Measurements from ENCODE around the gene TYMS.

Gene TYMS

DNA sequence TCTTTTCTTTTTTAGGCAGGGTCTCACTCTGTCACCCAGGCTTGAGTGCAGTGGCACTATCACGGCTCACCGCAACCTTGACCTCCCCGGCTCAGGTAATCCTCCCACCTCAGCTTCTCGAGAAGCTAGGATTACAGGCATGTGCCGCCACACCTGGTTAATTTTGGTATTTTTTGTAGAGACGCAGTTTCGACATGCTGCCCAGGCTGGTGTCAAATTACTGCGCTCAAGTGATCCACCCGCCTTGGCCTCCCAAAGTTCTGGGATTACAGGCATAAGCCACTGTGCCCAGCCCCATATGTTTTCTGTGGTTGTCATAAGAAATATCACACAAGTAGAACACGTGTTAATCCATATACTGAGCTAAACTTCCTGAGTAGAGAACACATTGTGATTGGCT is 40.3 kb downstream of the TYMS start:
- TF ChIP-seq POLR2AphosphoS5 (IDR thresholded peaks at IDR 0.05; ENCODE audit: low read depth) (no peak), SPI1 (IDR thresholded peaks at IDR 0.05; ENCODE audit: borderline replicate concordance, low read depth) (no peak), GABPA (IDR thresholded peaks at IDR 0.05; ENCODE audit: low read depth) (no peak)
- TF ChIP-seq, protein P1, sequence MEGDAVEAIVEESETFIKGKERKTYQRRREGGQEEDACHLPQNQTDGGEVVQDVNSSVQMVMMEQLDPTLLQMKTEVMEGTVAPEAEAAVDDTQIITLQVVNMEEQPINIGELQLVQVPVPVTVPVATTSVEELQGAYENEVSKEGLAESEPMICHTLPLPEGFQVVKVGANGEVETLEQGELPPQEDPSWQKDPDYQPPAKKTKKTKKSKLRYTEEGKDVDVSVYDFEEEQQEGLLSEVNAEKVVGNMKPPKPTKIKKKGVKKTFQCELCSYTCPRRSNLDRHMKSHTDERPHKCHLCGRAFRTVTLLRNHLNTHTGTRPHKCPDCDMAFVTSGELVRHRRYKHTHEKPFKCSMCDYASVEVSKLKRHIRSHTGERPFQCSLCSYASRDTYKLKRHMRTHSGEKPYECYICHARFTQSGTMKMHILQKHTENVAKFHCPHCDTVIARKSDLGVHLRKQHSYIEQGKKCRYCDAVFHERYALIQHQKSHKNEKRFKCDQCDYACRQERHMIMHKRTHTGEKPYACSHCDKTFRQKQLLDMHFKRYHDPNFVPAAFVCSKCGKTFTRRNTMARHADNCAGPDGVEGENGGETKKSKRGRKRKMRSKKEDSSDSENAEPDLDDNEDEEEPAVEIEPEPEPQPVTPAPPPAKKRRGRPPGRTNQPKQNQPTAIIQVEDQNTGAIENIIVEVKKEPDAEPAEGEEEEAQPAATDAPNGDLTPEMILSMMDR (IDR thresholded peaks at IDR 0.05; ENCODE audit: insufficient read depth, low read length) = no peak
- TF ChIP-seq, protein P2, sequence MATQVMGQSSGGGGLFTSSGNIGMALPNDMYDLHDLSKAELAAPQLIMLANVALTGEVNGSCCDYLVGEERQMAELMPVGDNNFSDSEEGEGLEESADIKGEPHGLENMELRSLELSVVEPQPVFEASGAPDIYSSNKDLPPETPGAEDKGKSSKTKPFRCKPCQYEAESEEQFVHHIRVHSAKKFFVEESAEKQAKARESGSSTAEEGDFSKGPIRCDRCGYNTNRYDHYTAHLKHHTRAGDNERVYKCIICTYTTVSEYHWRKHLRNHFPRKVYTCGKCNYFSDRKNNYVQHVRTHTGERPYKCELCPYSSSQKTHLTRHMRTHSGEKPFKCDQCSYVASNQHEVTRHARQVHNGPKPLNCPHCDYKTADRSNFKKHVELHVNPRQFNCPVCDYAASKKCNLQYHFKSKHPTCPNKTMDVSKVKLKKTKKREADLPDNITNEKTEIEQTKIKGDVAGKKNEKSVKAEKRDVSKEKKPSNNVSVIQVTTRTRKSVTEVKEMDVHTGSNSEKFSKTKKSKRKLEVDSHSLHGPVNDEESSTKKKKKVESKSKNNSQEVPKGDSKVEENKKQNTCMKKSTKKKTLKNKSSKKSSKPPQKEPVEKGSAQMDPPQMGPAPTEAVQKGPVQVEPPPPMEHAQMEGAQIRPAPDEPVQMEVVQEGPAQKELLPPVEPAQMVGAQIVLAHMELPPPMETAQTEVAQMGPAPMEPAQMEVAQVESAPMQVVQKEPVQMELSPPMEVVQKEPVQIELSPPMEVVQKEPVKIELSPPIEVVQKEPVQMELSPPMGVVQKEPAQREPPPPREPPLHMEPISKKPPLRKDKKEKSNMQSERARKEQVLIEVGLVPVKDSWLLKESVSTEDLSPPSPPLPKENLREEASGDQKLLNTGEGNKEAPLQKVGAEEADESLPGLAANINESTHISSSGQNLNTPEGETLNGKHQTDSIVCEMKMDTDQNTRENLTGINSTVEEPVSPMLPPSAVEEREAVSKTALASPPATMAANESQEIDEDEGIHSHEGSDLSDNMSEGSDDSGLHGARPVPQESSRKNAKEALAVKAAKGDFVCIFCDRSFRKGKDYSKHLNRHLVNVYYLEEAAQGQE (IDR thresholded peaks at IDR 0.05; ENCODE audit: insufficient replicate concordance, low read depth) = no peak
- no peak overlapping the region for H3K27ac ChIP-seq (replicated peaks)
- H3K4me3 ChIP-seq (replicated peaks; ENCODE audit: insufficient read depth, low read length) = no peak overlapping the region
- no peaks in the 10 kb centered on the region for H3K27me3 ChIP-seq (ENCODE audit: insufficient read depth, poor library complexity, severe bottlenecking)
- no peak for DNase-seq (ENCODE audit: low read depth in 1 of 2, low spot score in 1 of 2)

DNA sequence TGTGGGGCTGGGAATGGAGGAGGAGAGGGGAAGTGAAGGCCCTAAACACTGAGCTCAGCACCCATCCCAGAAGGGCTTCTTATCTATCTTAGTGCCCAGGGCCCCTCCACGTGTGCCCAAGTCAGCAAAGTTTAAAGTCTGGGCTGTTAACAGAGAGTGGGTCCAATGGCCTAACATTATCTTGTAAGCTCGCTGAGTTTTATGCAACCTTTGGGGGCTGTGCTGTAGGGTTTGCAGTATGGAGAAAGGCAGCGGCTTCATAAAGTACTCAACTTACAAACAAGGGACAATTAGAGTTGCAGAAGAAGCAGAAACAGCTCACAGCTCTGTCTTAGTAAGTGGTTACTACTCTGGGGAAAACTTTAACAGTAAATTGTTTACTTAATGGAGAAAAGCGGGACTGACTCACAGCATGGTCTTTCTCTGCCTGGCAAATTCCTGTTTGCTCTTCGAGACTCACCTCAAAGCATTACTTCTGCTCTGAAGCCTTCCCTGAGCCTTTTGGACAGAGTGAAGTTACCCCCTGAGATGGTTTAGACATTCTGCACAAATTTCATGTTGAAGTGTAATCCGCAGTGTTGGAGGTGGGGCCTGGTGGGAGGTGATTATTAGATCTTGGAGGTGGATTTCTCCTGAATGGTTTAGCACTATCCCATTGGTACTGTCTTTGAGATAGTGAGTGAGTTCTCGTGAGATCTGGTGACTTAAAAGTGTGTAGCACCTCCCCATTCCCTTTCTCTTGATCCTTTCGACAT is 45.9 kb downstream of the TYMS start:
- DNase-seq (ENCODE audit: low read depth in 1 of 2, low spot score in 1 of 2) = no peak
- H3K27ac ChIP-seq (replicated peaks) = peak overlapping the region; percentile 18

DNA sequence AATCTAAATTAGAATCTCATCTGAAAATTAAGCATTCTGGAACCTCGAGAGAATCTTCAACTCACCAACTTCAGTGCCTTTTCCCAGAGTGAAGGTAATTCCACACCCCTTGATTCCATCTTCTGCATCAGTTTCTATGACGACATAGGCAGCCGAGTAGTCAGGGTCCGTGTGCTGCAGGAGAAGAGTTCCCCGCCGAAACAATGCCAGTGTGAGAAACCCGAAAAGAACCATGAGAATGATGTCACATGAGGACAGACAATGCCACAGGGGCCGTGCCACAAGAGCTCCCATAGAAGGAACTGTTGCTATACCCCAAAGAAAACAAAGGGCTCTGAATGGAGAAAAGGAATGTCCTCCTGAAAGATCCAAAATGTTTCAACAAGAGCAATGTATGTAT is 49.0 kb downstream of the TYMS start:
- Histone ChIP-seq H3K27ac (replicated peaks) (no peak overlapping the region), H3K27me3 (ENCODE audit: insufficient read depth, poor library complexity, severe bottlenecking) (no peaks in the 10 kb centered on the region), H3K4me3 (replicated peaks; ENCODE audit: insufficient read depth, low read length) (no peak overlapping the region)
- DNase-seq (ENCODE audit: low read depth in 1 of 2, low spot score in 1 of 2) = no peak
- TF ChIP-seq, protein P1 (IDR thresholded peaks at IDR 0.05; ENCODE audit: insufficient read depth, low read length) = no peak
- TF ChIP-seq GABPA (IDR thresholded peaks at IDR 0.05; ENCODE audit: low read depth) (no peak), POLR2AphosphoS5 (IDR thresholded peaks at IDR 0.05; ENCODE audit: low read depth) (no peak)

More for the DNA sequence above, 45.9 kb downstream of the TYMS start:
- TF ChIP-seq SPI1 (IDR thresholded peaks at IDR 0.05; ENCODE audit: borderline replicate concordance, low read depth) (no peak), POLR2AphosphoS5 (IDR thresholded peaks at IDR 0.05; ENCODE audit: low read depth) (no peak; the same call in 1 of the 2 replicates), GABPA (IDR thresholded peaks at IDR 0.05; ENCODE audit: low read depth) (no peak)
- TF ChIP-seq, protein P1 (IDR thresholded peaks at IDR 0.05; ENCODE audit: insufficient read depth, low read length) = no peak
- TF ChIP-seq, protein P2 (IDR thresholded peaks at IDR 0.05; ENCODE audit: insufficient replicate concordance, low read depth) = no peak
- Histone ChIP-seq H3K27me3 (ENCODE audit: insufficient read depth, poor library complexity, severe bottlenecking) (no peaks in the 10 kb centered on the region), H3K4me3 (replicated peaks; ENCODE audit: insufficient read depth, low read length) (no peak overlapping the region)
